Measurements from ENCODE around the gene C14orf119. TPM values are rescaled to one million over a fixed set of nuclear protein-coding genes. Genes with fewer than 3 reads are reported as not detected.

C14orf119 gene
- total and polyA plus RNA-seq, 9 of the 15 experiments (the other 6 are each of a cell fraction or from before 2014, with no cell fraction given): 36.7 to 251 (median 51.8) TPM

GRCh38 chr14:23094666-23095195 is 574 bp upstream of the C14orf119 start, which contains the start of gene ACIN1 (continued):
- TF ChIP-seq, protein P1, sequence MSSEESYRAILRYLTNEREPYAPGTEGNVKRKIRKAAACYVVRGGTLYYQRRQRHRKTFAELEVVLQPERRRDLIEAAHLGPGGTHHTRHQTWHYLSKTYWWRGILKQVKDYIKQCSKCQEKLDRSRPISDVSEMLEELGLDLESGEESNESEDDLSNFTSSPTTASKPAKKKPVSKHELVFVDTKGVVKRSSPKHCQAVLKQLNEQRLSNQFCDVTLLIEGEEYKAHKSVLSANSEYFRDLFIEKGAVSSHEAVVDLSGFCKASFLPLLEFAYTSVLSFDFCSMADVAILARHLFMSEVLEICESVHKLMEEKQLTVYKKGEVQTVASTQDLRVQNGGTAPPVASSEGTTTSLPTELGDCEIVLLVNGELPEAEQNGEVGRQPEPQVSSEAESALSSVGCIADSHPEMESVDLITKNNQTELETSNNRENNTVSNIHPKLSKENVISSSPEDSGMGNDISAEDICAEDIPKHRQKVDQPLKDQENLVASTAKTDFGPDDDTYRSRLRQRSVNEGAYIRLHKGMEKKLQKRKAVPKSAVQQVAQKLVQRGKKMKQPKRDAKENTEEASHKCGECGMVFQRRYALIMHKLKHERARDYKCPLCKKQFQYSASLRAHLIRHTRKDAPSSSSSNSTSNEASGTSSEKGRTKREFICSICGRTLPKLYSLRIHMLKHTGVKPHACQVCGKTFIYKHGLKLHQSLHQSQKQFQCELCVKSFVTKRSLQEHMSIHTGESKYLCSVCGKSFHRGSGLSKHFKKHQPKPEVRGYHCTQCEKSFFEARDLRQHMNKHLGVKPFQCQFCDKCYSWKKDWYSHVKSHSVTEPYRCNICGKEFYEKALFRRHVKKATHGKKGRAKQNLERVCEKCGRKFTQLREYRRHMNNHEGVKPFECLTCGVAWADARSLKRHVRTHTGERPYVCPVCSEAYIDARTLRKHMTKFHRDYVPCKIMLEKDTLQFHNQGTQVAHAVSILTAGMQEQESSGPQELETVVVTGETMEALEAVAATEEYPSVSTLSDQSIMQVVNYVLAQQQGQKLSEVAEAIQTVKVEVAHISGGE (CRISPR knock-in tag; IDR thresholded peaks at IDR 0.05): 0 out of 6 replicates have a peak, but pooled peaks of 1 of the 3 experiments have one; percentile 57
- TF ChIP-seq, protein P2, sequence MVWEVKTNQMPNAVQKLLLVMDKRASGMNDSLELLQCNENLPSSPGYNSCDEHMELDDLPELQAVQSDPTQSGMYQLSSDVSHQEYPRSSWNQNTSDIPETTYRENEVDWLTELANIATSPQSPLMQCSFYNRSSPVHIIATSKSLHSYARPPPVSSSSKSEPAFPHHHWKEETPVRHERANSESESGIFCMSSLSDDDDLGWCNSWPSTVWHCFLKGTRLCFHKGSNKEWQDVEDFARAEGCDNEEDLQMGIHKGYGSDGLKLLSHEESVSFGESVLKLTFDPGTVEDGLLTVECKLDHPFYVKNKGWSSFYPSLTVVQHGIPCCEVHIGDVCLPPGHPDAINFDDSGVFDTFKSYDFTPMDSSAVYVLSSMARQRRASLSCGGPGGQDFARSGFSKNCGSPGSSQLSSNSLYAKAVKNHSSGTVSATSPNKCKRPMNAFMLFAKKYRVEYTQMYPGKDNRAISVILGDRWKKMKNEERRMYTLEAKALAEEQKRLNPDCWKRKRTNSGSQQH (CRISPR knock-in tag; IDR thresholded peaks at IDR 0.05): peak; percentile 23; the same call in 1 of the 2 replicates
- peak; percentile 68 for TF ChIP-seq PHF20 (IDR thresholded peaks at IDR 0.05; ENCODE audit: partially characterized antibody)
- TF ChIP-seq ZNF592 (IDR thresholded peaks at IDR 0.05): no peak
- peak; percentile 83; the same call in 1 of the 2 replicates for TF ChIP-seq ZBTB43 (CRISPR knock-in tag; IDR thresholded peaks at IDR 0.05)
- TF ChIP-seq PML (IDR thresholded peaks at IDR 0.05; ENCODE audit: low read length): peak; percentile 79

Data from K562 (cell line).